Sigmoid colon (tissue), 4 donors: ENCODE measurements around the gene PLPP6.

Source experiments
- CTCF ChIP-seq, 4 experiments: fragments of 450-650 bp in 3 of 4; fragments of 200-600 bp in 1 of 4; IDR thresholded peaks; one replicate each; pipeline ENCODE4 v1.5.1; 2016 to 2019; ENCODE audit warnings: antibody characterized with exemption in 4 of 4, mild to moderate bottlenecking in 3 of 4, moderate library complexity in 2 of 4
- POLR2AphosphoS5 ChIP-seq, 4 donors: sonication (generic); formaldehyde crosslinking; IDR thresholded peaks; one replicate each; pipeline ENCODE4 v1.6.1; 2017; ENCODE audit warnings: antibody characterized with exemption in 4 of 4

GRCh38 chr9:4630836-4631235 lies 31.3 kb upstream of the PLPP6 start:
- TF ChIP-seq CTCF (IDR thresholded peaks at IDR 0.05) (no peak), POLR2AphosphoS5 (IDR thresholded peaks at IDR 0.05) (no peak)
